H1 (cell line): Measurements from ENCODE around the gene MAGI2.

Experiments used
- CTCF ChIP-seq, 3 experiments: IDR thresholded peaks; 1 replicate in 2 of 3; 2 replicates in 1 of 3; pipeline versions ENCODE4 v1.5.1 to v1.6.1; 2011; ENCODE audit warnings: low read length in 3 of 3, mild to moderate bottlenecking in 3 of 3, inconsistent platforms in 2 of 3, low read depth in 1 of 3, moderate library complexity in 1 of 3; ENCODE audit not compliant: insufficient read depth in 1 of 3; ENCODE audit errors: control extremely low read depth in 1 of 3
- HDAC2 ChIP-seq, 2 experiments: fragments of 300-600 bp in 1 of 2; sonication (generic) in 1 of 2; IDR thresholded peaks; 2 replicates each; pipeline ENCODE4 v1.6.1; 2011 to 2012; ENCODE audit warnings: low read depth in 2 of 2, low read length in 2 of 2, mild to moderate bottlenecking in 2 of 2, moderate library complexity in 2 of 2, borderline replicate concordance in 1 of 2, inconsistent platforms in 1 of 2
- USF2 ChIP-seq: IDR thresholded peaks from 2 replicates; pipeline ENCODE4 v1.6.1; 2011; ENCODE audit warnings: low read length, improper control_type of control experiment

GRCh38 chr7:78636727-78637126 is 816.7 kb downstream of the MAGI2 start:
- no peak for TF ChIP-seq CTCF (IDR thresholded peaks at IDR 0.05; ENCODE audit: control extremely low read depth in 1 of 3, insufficient read depth in 1 of 3, low read depth in 1 of 3, low read length in 3 of 3)
- TF ChIP-seq HDAC2 (IDR thresholded peaks at IDR 0.05; ENCODE audit: borderline replicate concordance in 1 of 2, low read depth in 2 of 2, low read length in 2 of 2) = no peak
- no peak for TF ChIP-seq USF2
